Measurements from ENCODE around the gene MAP4K4.

DNA sequence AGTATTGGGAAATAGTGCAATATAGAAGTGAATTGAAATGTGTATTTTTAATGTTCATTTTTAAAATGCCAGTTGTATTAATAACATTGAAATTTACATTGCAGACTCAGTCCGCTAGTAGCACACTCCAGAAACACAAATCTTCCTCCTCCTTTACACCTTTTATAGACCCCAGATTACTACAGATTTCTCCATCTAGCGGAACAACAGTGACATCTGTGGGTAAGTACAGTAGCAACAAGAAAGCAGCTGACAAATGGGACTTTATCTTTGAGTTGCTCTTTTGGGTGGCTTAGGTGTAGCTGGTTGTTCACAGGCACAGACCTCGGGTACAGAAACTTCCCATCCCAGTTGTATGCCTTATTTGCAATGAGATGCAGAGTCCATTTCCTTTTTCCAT, 176.0 kb downstream of the MAP4K4 start:
- TF ChIP-seq, protein P1, sequence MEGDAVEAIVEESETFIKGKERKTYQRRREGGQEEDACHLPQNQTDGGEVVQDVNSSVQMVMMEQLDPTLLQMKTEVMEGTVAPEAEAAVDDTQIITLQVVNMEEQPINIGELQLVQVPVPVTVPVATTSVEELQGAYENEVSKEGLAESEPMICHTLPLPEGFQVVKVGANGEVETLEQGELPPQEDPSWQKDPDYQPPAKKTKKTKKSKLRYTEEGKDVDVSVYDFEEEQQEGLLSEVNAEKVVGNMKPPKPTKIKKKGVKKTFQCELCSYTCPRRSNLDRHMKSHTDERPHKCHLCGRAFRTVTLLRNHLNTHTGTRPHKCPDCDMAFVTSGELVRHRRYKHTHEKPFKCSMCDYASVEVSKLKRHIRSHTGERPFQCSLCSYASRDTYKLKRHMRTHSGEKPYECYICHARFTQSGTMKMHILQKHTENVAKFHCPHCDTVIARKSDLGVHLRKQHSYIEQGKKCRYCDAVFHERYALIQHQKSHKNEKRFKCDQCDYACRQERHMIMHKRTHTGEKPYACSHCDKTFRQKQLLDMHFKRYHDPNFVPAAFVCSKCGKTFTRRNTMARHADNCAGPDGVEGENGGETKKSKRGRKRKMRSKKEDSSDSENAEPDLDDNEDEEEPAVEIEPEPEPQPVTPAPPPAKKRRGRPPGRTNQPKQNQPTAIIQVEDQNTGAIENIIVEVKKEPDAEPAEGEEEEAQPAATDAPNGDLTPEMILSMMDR (conservative IDR thresholded peaks at IDR 0.05; ENCODE audit: low read length) = peak; percentile 74
- no peak for TF ChIP-seq EZH2phosphoT487 (IDR thresholded peaks at IDR 0.05; ENCODE audit: borderline replicate concordance, low read depth, low read length)
